HepG2 (cell line): ENCODE data around the gene IGIP. TPM values are rescaled to one million over a fixed set of nuclear protein-coding genes. Genes with fewer than 3 reads are reported as not detected.
A peak's percentile ranks its signal among the peaks of the same experiment; 100 is the strongest.

Source experiments
- ARNT ChIP-seq: fragments of 450-650 bp; IDR thresholded peaks from 2 replicates; pipeline ENCODE4 v1.6.1; 2017
- FOXJ3 ChIP-seq: sonication (generic); formaldehyde crosslinking; IDR thresholded peaks from 2 replicates; pipeline ENCODE4 v1.4.0; 2020; ENCODE audit warnings: missing genetic modification reagents, mild to moderate bottlenecking, borderline replicate concordance
- GABPB1 ChIP-seq: IDR thresholded peaks from 2 replicates; pipeline ENCODE4 v1.6.1; 2016; ENCODE audit warnings: mild to moderate bottlenecking, missing genetic modification reagents, moderate library complexity, missing compliant biosample characterization
- GZF1 ChIP-seq: sonication (generic); formaldehyde crosslinking; IDR thresholded peaks from 2 replicates; pipeline ENCODE4 v1.5.1; 2020; ENCODE audit warnings: mild to moderate bottlenecking, missing genetic modification reagents
- KDM3A ChIP-seq: IDR thresholded peaks from 2 replicates; pipeline ENCODE4 v1.6.1; 2018; ENCODE audit warnings: low read depth, missing compliant biosample characterization
- KLF6 ChIP-seq: IDR thresholded peaks from 2 replicates; pipeline ENCODE4 v1.8.0; 2016; ENCODE audit warnings: missing biosample characterization, missing genetic modification reagents
- KLF9 ChIP-seq: IDR thresholded peaks from 2 replicates; pipeline ENCODE4 v1.6.1; 2016; ENCODE audit warnings: low read depth
- NFE2 ChIP-seq: sonication (generic); formaldehyde crosslinking; IDR thresholded peaks from 2 replicates; pipeline ENCODE4 v1.4.0; 2020; ENCODE audit warnings: missing genetic modification reagents
- NFE2L1 ChIP-seq: sonication (generic); formaldehyde crosslinking; IDR thresholded peaks from 2 replicates; pipeline ENCODE4 v1.4.0; 2020; ENCODE audit warnings: missing genetic modification reagents, mild to moderate bottlenecking, borderline replicate concordance
- PCBP2 ChIP-seq: fragments of 200-400 bp; formaldehyde crosslinking; optimal IDR thresholded peaks from 2 replicates; pipeline ENCODE3; 2018; ENCODE audit warnings: low read length, low read depth; ENCODE audit not compliant: poor library complexity, severe bottlenecking
- PHF20 ChIP-seq: sonication (generic); formaldehyde crosslinking; IDR thresholded peaks from 2 replicates; pipeline ENCODE4 v1.5.0; 2020; ENCODE audit warnings: mild to moderate bottlenecking, missing genetic modification reagents
- POLR2AphosphoS5 ChIP-seq: IDR thresholded peaks from 2 replicates; pipeline ENCODE4 v1.6.1; 2012; ENCODE audit warnings: low read depth, low read length
- RELA ChIP-seq: sonication (generic); formaldehyde crosslinking; IDR thresholded peaks from 2 replicates; pipeline ENCODE4 v1.4.0; 2020; ENCODE audit warnings: missing genetic modification reagents
- SKI ChIP-seq: fragments of 450-650 bp; IDR thresholded peaks from one replicate; pipeline ENCODE4 v1.6.1; 2018; ENCODE audit warnings: mild to moderate bottlenecking; ENCODE audit not compliant: partially characterized antibody
- SNAI1 ChIP-seq: sonication (generic); formaldehyde crosslinking; IDR thresholded peaks from 2 replicates; pipeline ENCODE4 v1.5.0; 2020; ENCODE audit warnings: mild to moderate bottlenecking, missing genetic modification reagents, borderline replicate concordance
- TEAD2 ChIP-seq: sonication (generic); formaldehyde crosslinking; IDR thresholded peaks from 2 replicates; pipeline ENCODE4 v1.9.0; 2021; ENCODE audit warnings: missing genetic modification reagents
- TMF1 ChIP-seq: sonication (generic); formaldehyde crosslinking; IDR thresholded peaks from 2 replicates; pipeline ENCODE4 v1.8.1; 2022; ENCODE audit warnings: low read depth, missing genetic modification reagents
- TSC22D2 ChIP-seq: sonication (generic); formaldehyde crosslinking; IDR thresholded peaks from 2 replicates; pipeline ENCODE4 v1.5.1; 2020; ENCODE audit warnings: missing genetic modification reagents, mild to moderate bottlenecking, borderline replicate concordance
- ZBTB21 ChIP-seq: sonication (generic); formaldehyde crosslinking; IDR thresholded peaks from 2 replicates; pipeline ENCODE4 v1.4.0; 2020; ENCODE audit warnings: missing genetic modification reagents
- ZNF160 ChIP-seq: sonication (generic); formaldehyde crosslinking; IDR thresholded peaks from 2 replicates; pipeline ENCODE4 v1.8.0; 2022; ENCODE audit warnings: mild to moderate bottlenecking, inconsistent platforms, missing genetic modification reagents
- ZNF326 ChIP-seq: sonication (generic); formaldehyde crosslinking; IDR thresholded peaks from 2 replicates; pipeline ENCODE4 v1.4.0; 2020; ENCODE audit warnings: missing genetic modification reagents, borderline replicate concordance
- ZNF430 ChIP-seq: sonication (generic); formaldehyde crosslinking; IDR thresholded peaks from 2 replicates; pipeline ENCODE4 v1.9.0; 2021; ENCODE audit warnings: mild to moderate bottlenecking, missing genetic modification reagents
- polyA plus RNA-seq, 8 experiments: library from polyadenylated mRNA; depleted of rRNA in 3 of 8; stranded (reverse) in 7 of 8; unstranded in 1 of 8; fragments of >200 nt; fragmentation: Illumina TruSeq in 4 of 8; extraction: Trizol in 4 of 8; gene quantifications; 2 replicates each; pipeline versions ENCODE4 v1.2.1 to v1.2.3, GENCODE V29; 2011 to 2016; ENCODE audit warnings: low read depth in 4 of 8, missing spikeins in 1 of 8, mixed read lengths in 1 of 8; ENCODE audit not compliant: insufficient read depth in 1 of 8
- total RNA-seq, 5 experiments: library from RNA; depleted of rRNA; stranded (reverse); fragments of >200 nt; fragmentation: Illumina TruSeq; extraction: Trizol; gene quantifications; 2 replicates each; pipeline ENCODE4 v1.2.3, GENCODE V29; 2016; ENCODE audit warnings: low read depth in 1 of 5
- TF ChIP-seq, protein P1 (sequence below): fragments of 450-650 bp; IDR thresholded peaks from 2 replicates; pipeline ENCODE4 v1.6.1; 2017; ENCODE audit warnings: mild to moderate bottlenecking
- TF ChIP-seq, protein P2 (sequence below): sonication (generic); formaldehyde crosslinking; IDR thresholded peaks from 2 replicates; pipeline ENCODE4 v1.5.1; 2020; ENCODE audit warnings: mild to moderate bottlenecking, missing genetic modification reagents, moderate library complexity
- TF ChIP-seq, protein P3 (sequence below): sonication (generic); formaldehyde crosslinking; IDR thresholded peaks from 2 replicates; pipeline ENCODE4 v1.8.0; 2023; ENCODE audit warnings: mild to moderate bottlenecking, missing genetic modification reagents

IGIP gene
- total and polyA plus RNA-seq, 2 of the 13 experiments (the other 11 are each of a cell fraction or from before 2014, with no cell fraction given) = 1.7 to 2.1 TPM

DNA sequence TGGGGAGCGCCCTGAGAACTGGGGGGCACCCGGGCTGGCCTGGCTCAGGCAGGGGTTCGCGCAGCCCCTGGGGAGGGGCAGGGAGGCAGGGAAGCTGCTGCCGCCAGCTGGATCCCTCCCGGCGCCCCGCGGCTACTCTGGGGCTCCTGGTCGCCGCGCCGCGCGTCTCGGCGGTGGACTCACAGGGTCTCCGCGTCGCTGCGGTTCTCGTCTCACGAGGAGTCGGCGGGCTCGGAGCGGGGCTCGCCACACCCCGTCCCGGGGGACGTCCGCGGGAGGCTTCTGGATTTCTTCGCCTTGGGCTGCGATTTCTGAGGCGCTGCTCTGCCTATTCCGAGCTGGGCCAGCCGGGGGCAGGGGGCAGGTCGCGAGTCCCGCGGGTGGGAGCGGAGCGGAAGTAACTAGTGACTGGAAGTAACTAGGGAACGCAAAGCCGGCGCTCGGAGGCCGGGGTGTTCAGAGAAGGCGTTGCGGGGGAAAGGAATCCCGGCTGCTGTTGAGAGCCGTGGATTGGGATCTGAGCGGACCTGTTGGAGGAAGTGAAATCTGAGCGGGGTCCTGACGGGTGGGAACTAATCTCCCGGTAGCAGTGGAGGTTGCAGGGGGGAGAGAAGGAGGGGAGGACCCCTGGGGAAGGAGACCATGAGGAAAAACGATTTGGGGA is 49.8 kb downstream of the IGIP start (continued):
- TF ChIP-seq, protein P1, sequence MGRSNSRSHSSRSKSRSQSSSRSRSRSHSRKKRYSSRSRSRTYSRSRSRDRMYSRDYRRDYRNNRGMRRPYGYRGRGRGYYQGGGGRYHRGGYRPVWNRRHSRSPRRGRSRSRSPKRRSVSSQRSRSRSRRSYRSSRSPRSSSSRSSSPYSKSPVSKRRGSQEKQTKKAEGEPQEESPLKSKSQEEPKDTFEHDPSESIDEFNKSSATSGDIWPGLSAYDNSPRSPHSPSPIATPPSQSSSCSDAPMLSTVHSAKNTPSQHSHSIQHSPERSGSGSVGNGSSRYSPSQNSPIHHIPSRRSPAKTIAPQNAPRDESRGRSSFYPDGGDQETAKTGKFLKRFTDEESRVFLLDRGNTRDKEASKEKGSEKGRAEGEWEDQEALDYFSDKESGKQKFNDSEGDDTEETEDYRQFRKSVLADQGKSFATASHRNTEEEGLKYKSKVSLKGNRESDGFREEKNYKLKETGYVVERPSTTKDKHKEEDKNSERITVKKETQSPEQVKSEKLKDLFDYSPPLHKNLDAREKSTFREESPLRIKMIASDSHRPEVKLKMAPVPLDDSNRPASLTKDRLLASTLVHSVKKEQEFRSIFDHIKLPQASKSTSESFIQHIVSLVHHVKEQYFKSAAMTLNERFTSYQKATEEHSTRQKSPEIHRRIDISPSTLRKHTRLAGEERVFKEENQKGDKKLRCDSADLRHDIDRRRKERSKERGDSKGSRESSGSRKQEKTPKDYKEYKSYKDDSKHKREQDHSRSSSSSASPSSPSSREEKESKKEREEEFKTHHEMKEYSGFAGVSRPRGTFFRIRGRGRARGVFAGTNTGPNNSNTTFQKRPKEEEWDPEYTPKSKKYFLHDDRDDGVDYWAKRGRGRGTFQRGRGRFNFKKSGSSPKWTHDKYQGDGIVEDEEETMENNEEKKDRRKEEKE = no peak
- TF ChIP-seq KLF9 (CRISPR knock-in tag) (no peak), TMF1 (CRISPR knock-in tag) (no peak), NFE2L1 (no peak), NFE2 (no peak), ARNT (no peak), KDM3A (no peak), ZBTB21 (CRISPR knock-in tag) (no peak; the same call in 1 of the 2 replicates), KLF6 (CRISPR knock-in tag) (no peak), GZF1 (CRISPR knock-in tag) (no peak), SKI (peak; percentile 16), SNAI1 (no peak), PCBP2 (no peak), PHF20 (CRISPR knock-in tag) (peak; percentile 58), GABPB1 (CRISPR knock-in tag) (peak; percentile 75), POLR2AphosphoS5 (no peak; the same call in 1 of the 2 replicates), ZNF160 (CRISPR knock-in tag) (peak; percentile 32; the same call in 1 of the 2 replicates), TEAD2 (no peak), ZNF326 (CRISPR knock-in tag) (no peak), RELA (CRISPR knock-in tag) (no peak), FOXJ3 (no peak), ZNF430 (CRISPR knock-in tag) (no peak; the same call in 1 of the 2 replicates), TSC22D2 (CRISPR knock-in tag) (no peak)
- TF ChIP-seq, protein P2, sequence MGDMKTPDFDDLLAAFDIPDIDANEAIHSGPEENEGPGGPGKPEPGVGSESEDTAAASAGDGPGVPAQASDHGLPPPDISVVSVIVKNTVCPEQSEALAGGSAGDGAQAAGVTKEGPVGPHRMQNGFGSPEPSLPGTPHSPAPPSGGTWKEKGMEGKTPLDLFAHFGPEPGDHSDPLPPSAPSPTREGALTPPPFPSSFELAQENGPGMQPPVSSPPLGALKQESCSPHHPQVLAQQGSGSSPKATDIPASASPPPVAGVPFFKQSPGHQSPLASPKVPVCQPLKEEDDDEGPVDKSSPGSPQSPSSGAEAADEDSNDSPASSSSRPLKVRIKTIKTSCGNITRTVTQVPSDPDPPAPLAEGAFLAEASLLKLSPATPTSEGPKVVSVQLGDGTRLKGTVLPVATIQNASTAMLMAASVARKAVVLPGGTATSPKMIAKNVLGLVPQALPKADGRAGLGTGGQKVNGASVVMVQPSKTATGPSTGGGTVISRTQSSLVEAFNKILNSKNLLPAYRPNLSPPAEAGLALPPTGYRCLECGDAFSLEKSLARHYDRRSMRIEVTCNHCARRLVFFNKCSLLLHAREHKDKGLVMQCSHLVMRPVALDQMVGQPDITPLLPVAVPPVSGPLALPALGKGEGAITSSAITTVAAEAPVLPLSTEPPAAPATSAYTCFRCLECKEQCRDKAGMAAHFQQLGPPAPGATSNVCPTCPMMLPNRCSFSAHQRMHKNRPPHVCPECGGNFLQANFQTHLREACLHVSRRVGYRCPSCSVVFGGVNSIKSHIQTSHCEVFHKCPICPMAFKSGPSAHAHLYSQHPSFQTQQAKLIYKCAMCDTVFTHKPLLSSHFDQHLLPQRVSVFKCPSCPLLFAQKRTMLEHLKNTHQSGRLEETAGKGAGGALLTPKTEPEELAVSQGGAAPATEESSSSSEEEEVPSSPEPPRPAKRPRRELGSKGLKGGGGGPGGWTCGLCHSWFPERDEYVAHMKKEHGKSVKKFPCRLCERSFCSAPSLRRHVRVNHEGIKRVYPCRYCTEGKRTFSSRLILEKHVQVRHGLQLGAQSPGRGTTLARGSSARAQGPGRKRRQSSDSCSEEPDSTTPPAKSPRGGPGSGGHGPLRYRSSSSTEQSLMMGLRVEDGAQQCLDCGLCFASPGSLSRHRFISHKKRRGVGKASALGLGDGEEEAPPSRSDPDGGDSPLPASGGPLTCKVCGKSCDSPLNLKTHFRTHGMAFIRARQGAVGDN (CRISPR knock-in tag) = peak; percentile 65
- TF ChIP-seq, protein P3, sequence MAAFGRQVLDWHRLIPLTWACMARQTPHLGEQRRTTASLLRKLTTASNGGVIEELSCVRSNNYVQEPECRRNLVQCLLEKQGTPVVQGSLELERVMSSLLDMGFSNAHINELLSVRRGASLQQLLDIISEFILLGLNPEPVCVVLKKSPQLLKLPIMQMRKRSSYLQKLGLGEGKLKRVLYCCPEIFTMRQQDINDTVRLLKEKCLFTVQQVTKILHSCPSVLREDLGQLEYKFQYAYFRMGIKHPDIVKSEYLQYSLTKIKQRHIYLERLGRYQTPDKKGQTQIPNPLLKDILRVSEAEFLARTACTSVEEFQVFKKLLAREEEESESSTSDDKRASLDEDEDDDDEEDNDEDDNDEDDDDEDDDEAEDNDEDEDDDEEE (CRISPR knock-in tag) = no peak
